ENCODE data around the gene GIN1. TPM values are rescaled to one million over a fixed set of nuclear protein-coding genes. Genes with fewer than 3 reads are reported as not detected.
"Not testable (repeated sequence)": the region's sequence is repeated elsewhere in the genome, so short reads cannot be mapped to it uniquely, and the experiment has no call there.

The GIN1 gene
- polyA plus RNA-seq, 3 donors = 13.6 to 14.8 (median 13.8) TPM

DNA sequence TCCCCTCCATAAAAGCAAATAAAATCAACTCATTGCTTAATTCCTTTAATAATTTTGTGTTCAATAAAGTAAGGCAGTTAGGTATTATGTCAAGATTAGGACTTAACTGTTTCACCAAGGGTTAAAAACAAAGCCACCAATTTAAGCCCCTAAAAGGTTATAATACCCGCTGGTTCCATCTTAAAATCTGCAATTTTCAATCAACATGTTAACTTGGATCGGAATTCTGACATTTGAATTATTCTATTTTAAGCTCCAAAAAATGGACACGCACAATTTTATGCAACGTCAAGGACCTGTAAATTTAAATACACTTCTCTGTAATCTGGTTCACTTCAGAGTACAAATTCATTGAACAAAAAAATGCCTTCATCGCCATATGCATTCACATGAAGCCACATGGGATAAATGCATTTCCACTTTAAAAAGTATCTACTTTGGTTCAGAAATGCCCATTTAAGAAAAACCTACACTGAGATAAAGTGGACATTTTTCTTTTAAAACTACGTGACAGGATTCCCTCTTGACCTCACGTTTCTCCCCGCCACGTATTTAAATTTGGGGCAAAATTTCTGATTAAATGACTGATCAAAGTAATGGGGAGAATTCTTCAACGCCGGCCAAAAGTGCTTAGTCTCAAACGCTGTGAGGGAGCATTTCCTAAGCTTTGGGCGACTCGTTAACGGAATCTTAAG, 721 bp downstream of the GIN1 start:
- DNase-seq (ENCODE audit: extremely low read depth in 1 of 11, low read depth in 9 of 11, low spot score in 4 of 11) = peak in 3 of 11 donors; percentile 1 to 35 (median 13)

DNA sequence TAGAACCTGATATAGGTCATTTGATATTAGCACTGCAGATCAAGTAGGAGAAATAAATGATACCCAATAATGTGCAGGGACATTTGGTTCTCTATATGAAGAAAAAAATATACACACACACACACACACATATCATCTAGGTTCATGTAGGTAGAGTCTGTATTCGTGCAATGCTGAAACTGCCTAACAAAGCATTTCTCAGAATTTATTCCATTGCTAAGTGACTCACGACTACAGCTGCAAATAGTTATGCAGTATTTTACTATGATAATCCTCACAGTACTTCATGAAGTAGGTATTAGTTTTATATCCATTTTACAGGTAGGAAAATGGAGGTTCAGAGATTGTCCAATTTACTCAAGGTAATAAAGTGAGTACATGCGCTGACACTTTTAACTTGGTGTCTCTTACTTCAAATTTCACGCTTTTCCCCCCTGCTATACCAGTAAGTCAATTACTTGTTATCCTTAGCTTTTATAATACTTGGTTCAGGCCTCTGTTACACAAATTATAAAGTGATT, 2.4 kb downstream of the GIN1 start:
- DNase-seq (ENCODE audit: extremely low read depth in 1 of 11, low read depth in 9 of 11, low spot score in 4 of 11) = no peak

DNA sequence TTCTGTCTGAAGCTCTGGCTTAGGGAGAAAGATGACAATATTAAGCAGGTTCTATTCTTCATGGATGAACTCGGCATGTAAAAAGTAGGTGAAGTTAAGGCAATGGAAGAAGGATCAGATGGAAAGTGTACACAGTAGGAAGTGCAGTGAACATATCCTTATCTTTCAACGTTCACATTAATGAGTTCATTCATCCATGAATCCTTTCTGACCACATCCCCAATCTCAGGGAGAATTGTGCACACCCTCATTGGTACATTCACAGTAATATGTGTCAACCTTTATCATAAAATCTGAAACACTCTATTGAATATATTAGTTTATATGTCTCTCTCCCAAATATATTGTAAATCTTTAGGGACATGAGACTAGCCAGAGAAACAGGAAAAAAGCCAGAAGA, 5.5 kb downstream of the GIN1 start:
- DNase-seq (ENCODE audit: extremely low read depth in 1 of 11, low read depth in 9 of 11, low spot score in 4 of 11) = no peak

DNA sequence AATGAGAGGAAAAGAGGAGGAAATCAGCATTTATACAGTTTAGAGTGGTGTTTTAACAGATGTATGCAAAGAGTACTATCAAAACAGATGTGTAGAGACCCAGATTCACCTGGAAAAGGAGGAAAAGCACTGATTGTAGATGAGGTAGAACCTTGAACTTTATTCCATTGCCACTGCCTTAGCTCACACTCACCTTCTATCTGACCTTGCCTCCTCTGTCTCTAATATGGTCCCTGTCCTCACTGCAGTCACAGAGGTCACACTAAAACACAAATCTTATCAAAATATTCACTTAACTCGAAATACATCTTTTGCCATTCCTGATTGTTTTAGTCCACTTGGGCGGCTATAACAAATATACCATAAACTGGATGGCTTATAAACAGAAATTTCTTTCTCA, 7.0 kb downstream of the GIN1 start:
- DNase-seq (ENCODE audit: extremely low read depth in 1 of 11, low read depth in 9 of 11, low spot score in 4 of 11) = no peak

DNA sequence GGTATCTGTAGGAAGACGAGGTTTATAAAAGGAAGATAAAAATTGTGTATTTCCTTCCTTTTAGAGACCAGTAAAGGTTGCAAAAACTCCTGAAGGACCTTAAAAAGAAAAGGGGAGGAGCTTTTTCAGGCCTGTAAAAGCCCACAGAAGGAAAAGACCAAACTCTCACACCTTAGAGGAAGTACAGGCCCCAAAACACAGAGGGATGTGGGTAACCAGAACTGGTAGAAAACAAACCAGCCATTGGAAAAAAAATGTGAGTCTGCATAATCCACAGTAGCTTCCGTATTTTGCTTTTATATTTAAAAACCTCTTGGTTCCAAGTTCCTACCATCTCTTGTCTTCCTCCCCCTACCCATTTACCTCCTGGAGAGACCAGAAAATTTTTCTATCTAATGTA, 8.5 kb downstream of the GIN1 start:
- DNase-seq (ENCODE audit: extremely low read depth in 1 of 11, low read depth in 9 of 11, low spot score in 4 of 11) = no peak

DNA sequence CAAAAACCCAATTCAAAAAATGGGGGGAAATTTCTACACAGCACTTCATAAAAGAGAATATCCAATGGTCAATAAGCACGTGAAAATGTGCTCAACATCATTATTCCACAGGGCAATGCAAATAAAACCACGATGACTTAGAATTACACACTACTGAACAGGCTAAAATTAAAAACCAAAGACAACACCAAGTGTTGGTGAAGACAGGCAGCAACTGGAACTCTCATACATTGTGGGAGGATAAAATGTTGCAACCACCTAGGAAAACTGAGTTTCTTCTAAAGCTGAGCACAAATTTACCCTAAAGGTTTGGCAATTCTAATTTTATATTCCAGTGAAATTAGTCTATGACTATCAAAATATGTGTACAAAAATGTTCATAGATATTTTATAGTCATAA, 9.5 kb downstream of the GIN1 start:
- no peak for DNase-seq (ENCODE audit: extremely low read depth in 1 of 11, low read depth in 9 of 11, low spot score in 4 of 11)

DNA sequence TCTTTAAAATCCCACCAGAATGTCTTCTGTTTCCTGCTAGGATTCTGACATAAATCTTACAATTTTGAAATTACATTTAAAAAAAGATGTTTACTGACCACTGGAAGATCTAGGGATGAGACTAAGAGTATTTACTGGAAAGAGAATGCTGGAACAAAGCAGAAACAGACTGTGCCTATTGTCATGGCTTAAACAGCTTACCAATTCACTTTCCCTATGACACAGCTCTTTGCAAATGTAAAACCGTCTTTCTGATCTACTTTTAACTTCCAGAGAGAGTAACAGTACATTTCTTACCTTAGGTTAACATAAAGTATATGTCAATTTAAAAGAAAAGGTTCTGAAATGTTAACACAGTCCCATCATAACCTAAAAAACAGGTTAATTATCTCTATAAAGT, 10.7 kb downstream of the GIN1 start:
- DNase-seq (ENCODE audit: extremely low read depth in 1 of 11, low read depth in 9 of 11, low spot score in 4 of 11) = no peak

DNA sequence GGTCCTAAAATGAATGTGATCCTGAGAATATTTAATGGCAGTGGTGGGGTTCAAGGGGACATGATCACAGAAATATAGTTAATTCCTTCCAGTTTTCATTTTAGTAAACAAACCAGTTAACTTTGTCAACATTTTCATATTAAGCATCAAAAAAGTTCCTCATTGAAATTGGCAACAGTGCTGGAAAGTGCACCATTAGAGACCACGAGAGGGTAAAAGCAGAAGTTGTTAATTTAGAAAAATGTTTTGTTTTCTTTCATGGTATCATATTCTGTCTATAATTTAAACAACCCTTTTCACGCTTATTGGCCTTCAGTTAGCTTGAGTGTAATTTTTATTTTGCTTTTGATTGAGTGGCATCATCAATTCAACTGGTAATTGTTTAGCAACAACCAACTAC, 11.9 kb downstream of the GIN1 start:
- no peak for DNase-seq (ENCODE audit: extremely low read depth in 1 of 11, low read depth in 9 of 11, low spot score in 4 of 11)

DNA sequence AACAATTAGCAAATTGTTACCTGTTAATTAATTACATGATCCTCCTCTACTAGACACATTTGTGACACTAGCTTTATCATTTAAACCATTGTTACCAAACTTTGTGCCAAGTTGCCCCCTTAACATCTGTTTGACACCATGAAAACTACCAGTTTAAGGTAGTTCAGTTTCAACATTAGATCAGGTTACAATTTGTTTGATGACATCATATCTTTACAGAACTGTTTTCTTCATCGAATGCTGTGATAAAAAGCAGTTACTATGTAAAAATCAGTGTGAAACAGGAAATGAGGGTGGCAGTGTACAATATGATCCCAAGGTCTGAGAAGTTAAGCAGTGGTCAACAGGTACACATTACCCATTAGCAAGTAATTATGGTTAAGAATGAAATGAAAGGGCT, 17.7 kb downstream of the GIN1 start:
- no peak for DNase-seq (ENCODE audit: extremely low read depth in 1 of 11, low read depth in 9 of 11, low spot score in 4 of 11)

DNA sequence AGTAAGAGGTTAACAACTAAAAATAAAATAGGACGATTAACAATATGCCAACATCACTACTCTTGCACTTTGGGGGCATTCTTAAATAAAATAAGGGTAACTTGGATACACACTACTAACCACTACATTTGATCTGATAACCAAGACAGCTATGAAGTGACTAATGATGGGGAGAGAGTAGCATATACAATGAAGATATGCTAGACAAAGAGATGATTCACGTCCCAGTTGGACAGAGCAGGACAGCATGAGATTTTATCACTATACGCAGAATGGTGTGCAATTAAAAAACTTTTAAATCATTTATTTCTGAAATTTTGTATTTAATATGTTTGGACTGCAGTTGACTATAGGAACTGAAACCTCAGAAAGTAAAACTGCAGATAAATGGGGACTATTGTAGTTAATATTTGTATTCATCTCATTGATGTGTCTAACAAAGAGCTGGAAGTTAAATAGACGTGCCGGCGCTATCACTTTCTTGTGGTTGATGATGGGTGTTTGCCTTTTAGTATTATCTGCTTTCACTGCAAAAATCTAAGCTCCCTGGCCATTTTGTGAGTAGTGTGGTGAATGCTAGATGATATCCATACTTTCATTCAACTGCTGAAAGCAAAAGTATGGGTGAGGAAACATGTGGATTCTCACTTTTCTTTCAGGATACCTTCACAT, 18.7 kb downstream of the GIN1 start:
- DNase-seq (ENCODE audit: extremely low read depth in 1 of 11, low read depth in 9 of 11, low spot score in 4 of 11) = no peak

DNA sequence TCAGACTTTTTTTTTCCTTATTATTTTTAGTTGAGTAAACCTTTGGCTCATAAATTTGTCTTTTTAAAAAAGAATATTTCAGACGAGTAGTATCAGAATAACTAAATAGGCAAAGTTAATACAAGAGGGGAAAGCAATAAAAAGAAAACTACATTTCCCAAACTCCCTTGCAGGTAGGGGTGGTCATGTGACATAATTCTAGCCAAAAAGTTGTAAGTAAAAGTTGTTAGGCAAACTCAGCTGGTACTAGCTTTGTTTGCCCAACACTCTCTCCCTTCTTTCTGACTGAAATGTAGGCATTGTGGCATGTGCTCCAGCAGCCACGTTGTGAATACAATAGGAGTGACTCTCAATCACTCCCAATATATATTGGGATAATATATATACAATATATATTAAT, 20.9 kb downstream of the GIN1 start:
- DNase-seq (ENCODE audit: extremely low read depth in 1 of 11, low read depth in 9 of 11, low spot score in 4 of 11) = no peak

DNA sequence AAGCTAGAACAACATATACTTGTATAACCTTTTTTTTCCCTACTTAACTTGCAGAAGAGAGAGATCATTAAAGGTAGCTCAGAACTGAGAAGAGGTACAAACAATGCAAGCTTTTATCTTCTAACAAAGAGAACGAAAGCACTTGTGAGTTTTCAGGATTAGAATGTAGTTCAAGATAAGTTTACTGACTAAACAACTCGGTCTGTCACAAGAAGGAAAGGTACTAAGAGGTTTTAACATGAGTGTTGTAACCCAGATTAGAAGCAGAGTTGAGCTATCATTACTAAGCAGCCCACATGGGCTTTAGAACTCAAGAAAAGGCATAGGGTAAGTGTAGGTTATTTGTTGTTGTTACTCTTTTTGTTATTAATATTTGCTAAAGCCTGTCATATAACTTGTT, 25.2 kb downstream of the GIN1 start:
- no peak for DNase-seq (ENCODE audit: extremely low read depth in 1 of 11, low read depth in 9 of 11, low spot score in 4 of 11)

DNA sequence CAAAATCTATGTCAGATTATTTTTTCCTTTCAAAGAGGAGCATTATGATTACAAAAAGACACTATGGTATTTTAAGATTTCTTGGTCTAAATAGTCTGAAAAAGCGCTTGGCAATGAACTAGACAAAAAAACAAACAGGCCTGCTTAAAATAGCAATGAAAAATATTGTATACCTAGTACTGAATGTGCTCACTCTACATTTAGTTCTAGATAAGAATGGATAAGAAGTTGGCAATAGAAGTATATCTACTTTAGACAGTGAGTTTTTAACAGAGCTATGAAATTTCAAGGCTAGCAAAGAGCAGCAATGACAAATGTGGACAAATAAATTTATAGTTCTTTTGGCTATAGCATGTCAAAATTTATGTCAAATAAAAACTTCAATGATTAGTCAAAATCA, 26.2 kb downstream of the GIN1 start:
- no peak for DNase-seq (ENCODE audit: extremely low read depth in 1 of 11, low read depth in 9 of 11, low spot score in 4 of 11)

DNA sequence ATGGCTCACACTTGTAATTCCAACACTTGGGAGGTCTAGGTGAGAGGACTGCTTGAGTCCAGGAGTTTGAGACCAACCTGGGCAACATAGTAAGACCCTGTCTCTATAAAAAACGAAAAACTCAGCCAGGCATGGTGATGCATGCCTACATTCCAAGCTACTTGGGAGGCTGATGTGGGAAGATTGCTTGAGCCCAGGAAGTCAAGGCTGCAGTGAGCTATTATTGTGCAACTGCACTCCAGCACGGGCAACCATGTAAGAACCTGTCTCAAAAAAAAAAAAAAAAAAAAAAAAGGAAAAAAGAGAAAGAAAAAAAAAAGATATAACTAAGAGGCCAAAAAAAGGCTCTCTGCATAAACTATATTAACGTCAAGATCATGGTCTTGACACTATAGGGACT, 27.3 kb downstream of the GIN1 start:
- no peak for DNase-seq (ENCODE audit: extremely low read depth in 1 of 11, low read depth in 9 of 11, low spot score in 4 of 11)

DNA sequence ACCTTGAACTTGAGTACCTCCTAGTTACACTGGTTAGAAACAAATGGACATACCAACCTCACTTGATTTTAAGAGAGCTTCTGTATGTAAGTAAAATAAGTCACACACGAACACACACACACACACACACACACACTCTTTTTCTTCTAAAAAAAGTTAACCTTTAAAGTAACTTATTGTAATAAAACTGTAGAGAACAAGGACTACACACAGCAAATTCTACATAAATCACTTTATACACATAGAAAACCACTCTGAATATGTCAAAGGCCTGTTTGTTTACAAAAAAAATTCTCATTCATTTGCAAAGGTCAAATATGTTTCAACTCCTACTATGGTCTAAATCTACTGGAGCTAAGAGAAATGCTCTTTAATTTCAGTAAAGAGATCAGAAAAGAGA, 29.1 kb downstream of the GIN1 start:
- DNase-seq (ENCODE audit: extremely low read depth in 1 of 11, low read depth in 9 of 11, low spot score in 4 of 11) = no peak

DNA sequence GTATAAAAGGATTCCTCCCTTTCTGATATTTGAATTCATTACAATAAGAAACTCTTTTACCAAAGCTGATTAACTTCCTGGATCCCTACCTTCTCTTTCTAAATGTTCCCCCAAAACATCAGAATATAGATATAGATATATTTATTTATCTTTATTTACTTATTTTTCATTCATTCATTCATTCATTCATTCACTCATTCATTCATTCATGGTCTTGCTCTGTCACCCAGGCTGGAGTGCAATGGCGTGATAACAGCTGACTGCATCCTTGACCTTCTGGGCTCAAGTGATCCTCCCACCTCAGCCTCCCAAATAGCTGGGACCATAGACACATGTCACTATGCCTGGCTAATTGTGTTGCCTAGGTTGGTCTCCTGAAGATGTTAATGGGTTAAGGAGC, 30.7 kb downstream of the GIN1 start:
- DNase-seq (ENCODE audit: extremely low read depth in 1 of 11, low read depth in 9 of 11, low spot score in 4 of 11) = no peak

DNA sequence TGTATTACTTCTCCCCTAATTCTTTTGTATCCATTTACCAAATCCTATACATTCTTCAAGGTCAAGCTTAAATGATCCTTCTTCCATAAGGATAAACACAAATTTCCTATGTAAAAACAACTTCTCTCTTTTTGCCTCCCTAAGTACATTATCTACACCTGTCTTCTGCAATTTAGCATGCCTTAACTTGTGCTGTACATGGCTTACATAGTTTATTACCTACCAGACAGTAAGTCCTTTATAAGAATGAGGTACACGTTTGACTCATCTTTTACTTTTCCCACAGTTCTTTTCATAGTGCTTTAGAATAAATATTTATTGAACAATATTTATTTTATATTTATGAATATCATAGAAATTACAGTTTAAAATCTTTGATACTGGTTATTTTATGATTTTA, 33.4 kb downstream of the GIN1 start:
- DNase-seq (ENCODE audit: extremely low read depth in 1 of 11, low read depth in 9 of 11, low spot score in 4 of 11) = no peak

DNA sequence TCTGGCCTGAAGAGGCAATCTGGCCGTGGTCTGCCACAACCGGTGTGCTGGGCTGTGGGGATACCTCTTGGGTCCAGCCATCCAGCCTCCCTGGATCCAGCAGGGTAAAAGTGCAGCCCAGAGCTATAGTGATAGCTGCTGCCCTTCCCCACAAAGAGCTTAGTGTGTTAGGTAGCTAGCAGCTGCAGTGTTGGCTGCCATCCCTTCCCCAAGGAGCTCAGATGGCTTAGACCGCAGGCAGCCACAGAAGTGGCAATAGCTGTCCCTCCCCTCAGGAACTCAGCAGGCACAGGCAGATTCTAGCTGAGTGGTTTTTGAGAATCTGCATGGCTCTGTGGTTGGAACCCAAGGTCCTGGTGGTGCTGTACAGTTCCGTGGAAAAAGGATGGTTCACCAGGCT, 40.1 kb downstream of the GIN1 start:
- no peak for DNase-seq (ENCODE audit: extremely low read depth in 1 of 11, low read depth in 9 of 11, low spot score in 4 of 11)

DNA sequence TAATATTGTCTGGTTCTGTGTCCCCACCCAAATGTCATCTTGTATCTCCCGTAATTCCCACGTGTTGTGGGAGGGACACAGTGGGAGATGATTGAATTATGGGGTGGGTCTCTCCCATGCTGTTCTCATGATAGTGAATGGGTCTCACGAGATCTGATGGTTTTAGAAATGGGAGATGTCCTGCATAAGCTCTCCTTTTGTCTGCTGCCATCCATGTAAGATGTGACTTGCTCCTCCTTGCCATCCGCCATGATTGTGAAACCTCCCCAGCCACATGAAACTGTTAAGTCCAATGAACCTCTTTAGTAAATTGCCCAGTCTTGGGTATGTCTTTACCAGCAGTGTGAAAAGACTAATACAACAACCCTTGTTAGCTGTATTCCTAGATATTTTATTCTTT, 44.5 kb downstream of the GIN1 start:
- DNase-seq (ENCODE audit: extremely low read depth in 1 of 11, low read depth in 9 of 11, low spot score in 4 of 11) = no peak

DNA sequence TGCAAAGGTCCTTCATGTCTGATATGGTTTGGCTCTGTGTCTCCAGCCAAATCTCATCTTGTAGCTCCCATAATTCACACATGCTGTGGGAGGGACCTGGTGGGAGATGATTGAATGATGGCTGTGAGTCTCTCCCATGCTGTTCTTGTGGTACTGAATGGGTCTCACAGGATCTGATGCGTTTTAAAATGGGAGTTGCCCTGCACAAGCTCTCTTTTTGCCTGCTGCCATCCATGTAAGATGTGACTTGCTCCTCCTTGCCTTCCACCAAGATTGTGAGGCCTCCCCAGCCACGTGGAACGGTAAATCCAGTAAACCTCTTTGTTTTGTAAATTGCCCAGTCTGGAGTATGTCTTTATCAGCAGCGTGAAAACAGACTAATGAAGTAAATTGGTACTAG, 46.4 kb downstream of the GIN1 start:
- DNase-seq (ENCODE audit: extremely low read depth in 1 of 11, low read depth in 9 of 11, low spot score in 4 of 11) = not testable (repeated sequence)

DNA sequence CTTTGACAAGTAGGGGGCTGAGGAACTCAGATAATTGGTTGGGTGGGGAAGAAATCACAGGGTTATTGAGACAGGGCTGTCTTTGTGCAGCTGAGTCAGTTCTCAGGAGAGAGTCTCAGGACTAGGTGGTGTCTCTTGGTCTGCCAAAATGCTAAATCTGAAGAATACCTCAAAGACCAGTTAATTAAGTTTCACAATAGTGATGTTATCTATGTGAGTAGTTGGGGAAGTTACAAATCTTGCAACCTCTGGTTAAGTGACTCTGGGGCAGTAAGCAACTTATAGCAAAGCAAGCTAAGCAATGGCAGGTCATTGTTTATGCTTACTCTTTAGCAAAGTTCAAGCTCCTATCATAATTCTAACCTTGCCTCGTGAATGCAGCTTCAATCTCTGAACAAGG, 53.6 kb downstream of the GIN1 start:
- DNase-seq (ENCODE audit: extremely low read depth in 1 of 11, low read depth in 9 of 11, low spot score in 4 of 11) = no peak

All from renal cortex interstitium (tissue), 11 donors.